HPDE6-E6E7 (cell line): Measurements from ENCODE around the gene GLP2R.
"Not testable (repeated sequence)": the region's sequence is repeated elsewhere in the genome, so short reads cannot be mapped to it uniquely, and the experiment has no call there.

Experiments used
- DNase-seq: peaks from one replicate; pipeline ENCODE4 v3.0.0; 2011; ENCODE audit warnings: missing footprints; ENCODE audit errors: extremely low spot score

GLP2R gene

GRCh38 chr17:9899280-9900043 lies 73.7 kb downstream of the GLP2R start:
- no peak for DNase-seq

- no peak for DNase-seq
These were observed 74.4 kb downstream of the GLP2R start for GRCh38 chr17:9900044-9900594.

DNA sequence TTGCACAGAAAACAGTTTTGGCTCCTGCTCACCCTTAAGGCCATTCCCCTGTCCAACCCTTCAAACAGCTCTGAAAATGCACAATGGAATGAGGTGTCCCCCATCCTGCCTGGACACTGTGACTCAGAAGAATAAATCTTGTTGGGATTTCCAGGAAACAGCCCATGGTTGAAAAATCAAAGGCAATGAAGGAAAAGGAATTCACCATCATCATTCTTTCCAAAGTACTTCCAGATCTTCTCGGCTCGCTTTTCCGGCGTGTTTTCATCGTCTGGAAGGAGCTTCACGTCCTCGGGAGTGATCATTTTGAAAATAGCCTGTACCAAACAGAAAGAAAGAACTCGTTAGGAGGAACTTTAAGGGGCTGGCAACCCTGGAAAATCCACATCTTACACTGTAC lies 75.1 kb downstream of the GLP2R start:
- DNase-seq, result no peak

DNA sequence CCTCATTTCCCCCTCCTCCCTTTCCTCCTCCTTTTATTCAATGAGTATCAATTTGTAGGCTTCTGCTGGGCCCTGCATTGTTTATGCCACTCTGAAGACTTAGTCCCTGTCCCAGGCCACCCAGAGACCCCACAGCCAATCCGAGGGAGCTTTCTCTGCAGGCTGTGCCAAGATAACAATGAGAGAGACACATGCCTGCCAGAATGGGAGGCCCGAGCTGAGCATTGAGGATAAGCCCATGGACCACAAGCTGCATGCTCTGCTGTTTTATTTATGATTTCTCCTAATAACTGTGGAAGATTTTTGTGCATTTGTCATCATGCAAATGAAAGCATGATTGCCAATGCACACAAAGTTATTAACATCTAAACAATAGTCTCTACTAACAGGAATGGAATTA lies 76.4 kb downstream of the GLP2R start:
- no peak for DNase-seq

DNA sequence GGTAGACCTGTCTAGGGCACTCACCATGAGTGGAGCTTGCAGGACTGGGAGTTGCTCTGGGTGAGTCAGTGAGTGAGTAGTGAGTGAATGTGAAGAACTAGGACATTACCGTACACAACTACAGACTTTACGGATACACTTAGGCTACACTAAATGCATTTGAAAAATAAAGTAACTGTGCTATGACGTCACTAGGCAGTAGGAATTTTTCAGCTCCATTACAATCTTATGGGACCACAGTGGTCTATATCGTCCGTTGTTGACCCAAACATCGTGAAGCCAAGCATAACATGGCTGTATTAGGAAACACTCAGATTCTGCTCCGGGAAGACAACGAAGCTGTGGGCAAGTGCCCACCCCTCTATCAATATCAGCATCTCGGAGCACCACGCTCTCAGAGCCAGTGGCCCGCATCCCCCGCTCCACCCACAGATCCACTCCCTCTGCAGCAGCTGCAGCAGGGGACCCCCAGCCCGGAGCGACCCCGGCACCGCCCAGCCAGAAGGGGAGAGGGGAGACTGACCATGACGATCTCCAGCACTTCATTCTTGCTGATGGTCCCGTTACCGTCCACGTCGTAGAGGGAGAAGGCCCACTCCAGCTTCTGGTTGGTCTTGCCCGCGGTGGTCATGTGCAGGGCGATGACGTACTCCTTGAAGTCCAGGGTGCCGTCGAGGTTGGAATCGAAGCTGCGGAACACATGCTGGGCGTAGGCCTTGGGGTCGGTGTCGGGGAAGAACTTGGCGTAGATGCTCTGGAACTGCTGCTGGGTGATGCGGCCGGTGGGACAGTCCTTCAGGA lies 78.8 kb downstream of the GLP2R start:
- no peak for DNase-seq

DNA sequence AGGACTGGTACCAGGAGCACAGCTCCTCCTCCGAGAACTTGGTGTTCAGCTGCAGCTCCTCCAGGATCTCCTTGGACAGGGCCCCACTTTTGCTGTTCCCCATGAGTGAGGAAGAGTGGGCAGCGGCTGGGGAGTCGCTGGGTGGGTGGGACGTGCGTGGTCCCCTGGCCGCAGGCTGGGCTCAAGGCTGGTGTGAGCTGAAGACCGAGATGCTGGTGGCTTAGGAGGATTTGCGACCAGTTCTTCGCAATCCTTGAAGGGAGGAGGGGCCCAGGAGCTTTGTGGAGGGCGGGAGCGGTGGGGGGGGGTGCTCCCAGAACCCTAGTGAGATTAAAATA lies 79.3 kb downstream of the GLP2R start, which contains the start of gene RCVRN:
Gene RCVRN, minus strand, starts transcription at position 194 of the 338 bp plus-strand sequence. Its CDS starts 91 bp downstream, at position 103.
- no peak for DNase-seq

DNA sequence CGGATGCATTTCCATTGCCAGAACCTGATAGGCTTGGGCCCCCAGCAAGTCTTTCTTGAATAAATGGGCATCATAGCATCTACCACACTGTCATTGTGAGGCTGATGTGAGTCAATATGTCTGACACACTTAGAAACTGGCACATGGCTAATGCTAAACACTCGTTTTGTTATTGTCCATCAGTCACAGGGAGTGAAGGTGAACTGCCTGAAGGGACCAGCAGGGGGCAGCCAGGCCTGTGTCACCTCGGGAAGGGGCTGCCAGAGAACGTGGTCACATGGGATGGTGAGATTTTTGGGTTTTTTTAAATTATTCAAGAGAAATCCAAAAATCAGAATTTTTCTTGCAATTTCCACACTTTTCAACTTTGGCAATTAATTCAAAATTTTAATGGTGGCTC lies 80.2 kb downstream of the GLP2R start:
- no peak for DNase-seq

GRCh38 chr17:9906616-9907015 lies 80.9 kb downstream of the GLP2R start:
- no peak for DNase-seq

DNA sequence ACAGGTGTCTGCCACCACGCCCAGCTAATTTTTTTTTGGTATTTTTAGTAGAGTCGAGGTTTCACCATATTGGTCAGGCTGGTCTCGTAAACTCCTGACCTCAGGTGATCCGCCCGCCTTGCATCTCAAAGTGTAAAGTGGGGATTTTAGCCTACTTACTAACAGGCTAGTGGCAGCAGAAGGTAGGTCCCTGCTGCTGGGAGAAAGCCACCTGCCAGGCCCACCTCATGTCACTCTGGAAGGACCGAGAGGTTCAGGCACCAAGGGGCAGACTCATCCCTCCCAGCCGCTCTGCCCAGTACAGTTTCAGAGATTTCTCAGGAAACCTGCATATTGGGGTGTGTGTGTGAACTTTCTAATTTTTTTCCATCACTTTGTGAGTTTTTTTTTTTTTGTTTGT lies 81.4 kb downstream of the GLP2R start:
- no peak for DNase-seq

- no peak for DNase-seq
These were observed 82.3 kb downstream of the GLP2R start for GRCh38 chr17:9907883-9908648.

DNA sequence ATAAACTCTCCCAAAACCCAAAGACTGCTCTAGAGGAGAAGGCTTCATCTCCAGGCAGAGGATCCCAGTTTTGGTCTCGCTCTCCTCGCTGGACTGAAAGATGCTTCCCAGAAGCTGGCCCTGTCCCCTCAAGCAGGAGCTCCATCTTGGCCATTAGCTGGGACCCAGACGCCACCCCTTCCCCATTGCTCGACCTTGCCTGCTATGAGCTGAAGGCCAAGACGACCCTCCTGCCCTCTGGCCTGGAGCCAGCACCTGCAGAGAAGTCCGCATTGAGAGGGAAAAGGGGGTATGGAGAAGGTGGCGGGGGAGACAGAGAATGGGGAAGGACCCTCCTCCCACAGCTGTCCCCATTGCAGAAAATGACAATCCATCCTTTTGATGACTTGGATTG lies 82.9 kb downstream of the GLP2R start:
- DNase-seq, result no peak

GRCh38 chr17:9911089-9911488 lies 85.4 kb downstream of the GLP2R start:
- no peak for DNase-seq

- DNase-seq, result no peak
These were observed 86.7 kb downstream of the GLP2R start for GRCh38 chr17:9912121-9913099.

- DNase-seq, result no peak
These were observed 87.8 kb downstream of the GLP2R start for GRCh38 chr17:9913476-9913875.

DNA sequence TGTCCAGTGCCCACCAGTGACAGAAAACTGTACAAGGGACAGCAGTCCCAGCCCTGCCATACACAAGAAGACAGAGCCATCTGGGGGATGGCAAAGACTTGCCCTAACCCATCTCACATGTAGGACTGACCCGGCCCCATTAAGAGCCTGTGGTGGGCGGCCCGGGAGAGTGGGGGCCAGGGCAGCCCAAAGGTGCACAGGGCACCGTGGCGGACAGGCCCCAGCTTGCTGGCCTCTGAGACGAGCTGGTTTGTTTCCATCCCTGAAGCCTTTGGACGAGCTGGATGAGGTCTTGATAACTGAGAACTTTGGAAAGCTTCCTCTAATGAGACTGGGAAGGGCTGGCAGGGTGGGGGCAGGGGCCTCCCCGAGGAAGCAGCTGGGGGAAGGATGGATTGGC lies 90.4 kb downstream of the GLP2R start:
- no peak for DNase-seq

- DNase-seq, result no peak
These were observed 91.4 kb downstream of the GLP2R start for GRCh38 chr17:9917131-9917530.

- DNase-seq, result no peak
These were observed 92.1 kb downstream of the GLP2R start for GRCh38 chr17:9917801-9918200.

- DNase-seq, result no peak
These were observed 92.6 kb downstream of the GLP2R start for GRCh38 chr17:9918352-9918751.

DNA sequence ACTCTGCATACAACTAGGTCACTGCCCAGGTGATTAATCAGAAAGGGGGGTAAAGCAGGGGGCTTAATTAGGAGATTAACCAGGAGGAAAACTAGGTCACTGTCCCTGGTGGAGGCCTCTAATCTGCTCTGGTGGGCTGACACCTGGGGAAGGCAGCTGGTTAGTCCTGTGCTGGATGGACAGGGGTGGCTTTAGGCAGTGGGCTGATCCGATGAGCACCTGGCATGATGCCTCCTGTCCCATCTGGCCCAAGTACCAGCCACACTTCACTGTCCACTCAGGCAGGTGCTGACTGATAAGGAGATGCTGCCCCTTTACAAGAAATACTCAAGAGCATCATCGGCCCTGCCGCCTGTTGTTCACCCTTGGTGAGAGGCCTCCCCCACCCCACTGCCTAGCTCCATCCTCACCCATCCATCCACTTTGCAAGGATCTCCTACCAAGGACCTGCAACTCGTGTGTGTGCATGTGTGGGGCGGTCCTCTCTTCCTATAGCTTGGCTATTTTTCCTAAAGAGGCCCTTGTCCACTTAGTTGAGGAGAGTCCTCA lies 93.2 kb downstream of the GLP2R start:
- DNase-seq, result no peak

DNA sequence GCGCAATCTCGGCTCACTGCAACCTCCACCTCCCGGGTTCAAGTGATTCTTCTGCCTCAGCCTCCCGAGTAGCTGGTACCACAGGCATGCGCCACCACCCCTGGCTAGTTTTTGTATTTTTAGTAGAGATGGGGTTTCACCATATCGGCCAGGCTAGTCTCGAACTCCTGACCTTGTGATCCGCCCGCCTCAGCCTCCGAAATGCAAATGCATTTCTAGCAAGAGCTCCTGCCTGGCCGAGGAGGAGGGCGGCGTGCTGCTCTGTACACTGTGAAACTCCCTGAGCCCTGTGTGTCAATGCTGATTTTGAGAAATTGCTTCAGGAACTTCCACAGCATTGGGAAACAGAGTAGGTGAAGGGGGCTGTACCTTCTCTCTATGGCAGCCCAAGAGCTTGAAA lies 95.5 kb downstream of the GLP2R start:
- DNase-seq, result not testable (repeated sequence)
